Activated naive CD8-positive, alpha-beta T cell treated with anti-CD3 and anti-CD28 coated beads for 36 hours (primary cell): ENCODE results near the gene PPARA. TPM values are rescaled to one million over a fixed set of nuclear protein-coding genes. Genes with fewer than 3 reads are reported as not detected.

Source experiments
- DNase-seq: peaks from one replicate; pipeline ENCODE4 v3.0.0; 2021
- H3K27ac Mint-ChIP-seq: one replicate; pipeline ENCODE4 v1.8.0; 2022; ENCODE audit warnings: mild to moderate bottlenecking, moderate library complexity, mixed read lengths
- H3K27me3 Mint-ChIP-seq: one replicate; pipeline ENCODE4 v1.8.0; 2022; ENCODE audit warnings: mild to moderate bottlenecking, mixed read lengths
- H3K36me3 Mint-ChIP-seq: one replicate; pipeline ENCODE4 v1.8.0; 2021; ENCODE audit warnings: mild to moderate bottlenecking, mixed read lengths
- H3K4me1 Mint-ChIP-seq: one replicate; pipeline ENCODE4 v1.8.0; 2021; ENCODE audit warnings: mixed read lengths
- H3K4me3 Mint-ChIP-seq: one replicate; pipeline ENCODE4 v1.8.0; 2022; ENCODE audit warnings: mild to moderate bottlenecking, moderate library complexity, mixed read lengths
- H3K9me3 Mint-ChIP-seq: one replicate; pipeline ENCODE4 v1.8.0; 2022; ENCODE audit warnings: mixed read lengths
- total RNA-seq, 2 experiments: library from RNA; stranded (reverse); gene quantifications; one replicate each; pipeline ENCODE4 v1.2.3, GENCODE V29; 2021

Gene PPARA
- 1 to 10 TPM; 6.0 to 6.4 TPM for total RNA-seq

DNA sequence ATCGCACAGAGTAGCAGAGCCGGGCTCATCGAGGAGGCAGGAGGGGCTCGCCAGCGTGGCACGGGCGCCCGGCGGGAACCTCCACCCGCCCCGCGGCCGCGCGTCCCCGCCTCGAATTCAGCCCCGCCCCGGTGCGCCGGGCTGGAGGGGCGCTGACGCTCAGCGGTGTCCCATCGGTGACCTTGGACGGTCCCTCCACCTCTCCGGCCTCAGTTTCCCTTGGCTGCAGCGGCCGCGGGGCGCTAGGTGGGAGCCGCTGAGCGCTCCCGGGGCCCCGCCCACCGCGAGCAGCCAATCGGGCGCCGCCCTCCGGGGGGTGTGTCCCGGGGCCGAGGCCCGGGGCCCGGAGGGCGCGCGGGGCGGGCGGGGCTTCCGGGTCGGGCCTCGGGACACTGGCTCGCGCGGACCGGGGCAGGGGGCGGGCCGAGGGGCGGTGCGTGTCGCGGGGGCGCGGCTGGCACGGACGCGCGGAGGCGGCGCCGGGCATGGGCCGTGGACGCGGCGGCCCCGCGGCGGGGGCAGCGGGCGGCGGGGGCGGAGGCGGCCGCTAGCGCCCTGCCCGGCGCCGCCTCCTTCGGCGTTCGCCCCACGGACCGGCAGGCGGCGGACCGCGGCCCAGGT, at the start of gene PPARA:
TSS of gene PPARA (plus strand) at position 493 of the 621 bp plus-strand sequence. CDS start 47,858 bp downstream, outside the sequence.
- DNase-seq, result peak; percentile 90
- H3K36me3 Mint-ChIP-seq, result peaks cover 6% of the 10 kb centered on the region
- H3K4me3 Mint-ChIP-seq, result peak within 1 kb of the TSS; percentile 81
- peaks cover 9% of the 10 kb centered on the region for H3K27me3 Mint-ChIP-seq
- H3K4me1 Mint-ChIP-seq, result peaks cover 14% of the 10 kb centered on the region
- H3K9me3 Mint-ChIP-seq, result no peaks in the 10 kb centered on the region
- H3K27ac Mint-ChIP-seq, result peak within 1 kb of the TSS; percentile 29

DNA sequence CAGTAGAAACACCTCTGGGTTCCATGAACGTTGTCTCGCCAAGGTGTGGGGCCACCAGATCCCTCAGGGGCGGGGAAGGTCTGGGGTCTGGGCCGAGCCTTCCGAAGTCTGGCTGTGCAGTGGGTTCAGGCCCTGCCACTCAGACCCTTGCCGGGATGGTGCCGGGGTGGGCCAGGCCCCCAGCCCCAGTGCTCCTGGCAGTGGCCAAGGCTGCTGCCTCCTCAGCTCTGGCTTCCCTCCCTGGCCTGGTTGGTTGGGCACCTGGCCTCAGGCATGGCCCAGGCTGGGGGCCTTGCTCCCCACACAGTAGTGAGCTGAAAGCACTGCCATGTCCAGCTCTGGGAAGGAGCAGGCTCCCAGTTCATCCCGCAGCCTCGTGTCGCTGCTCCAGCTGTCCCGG, 48.2 kb upstream of the PPARA start:
- Mint-ChIP-seq H3K4me3 (no peak overlapping the region), H3K36me3 (no peaks in the 10 kb centered on the region), H3K9me3 (no peaks in the 10 kb centered on the region), H3K4me1 (no peaks in the 10 kb centered on the region), H3K27me3 (no peaks in the 10 kb centered on the region), H3K27ac (no peak overlapping the region)
- DNase-seq, result no peak

- H3K4me1 Mint-ChIP-seq, result no peaks in the 10 kb centered on the region
- no peaks in the 10 kb centered on the region for H3K9me3 Mint-ChIP-seq
- DNase-seq, result no peak
- no peak overlapping the region for H3K4me3 Mint-ChIP-seq
- no peaks in the 10 kb centered on the region for H3K27me3 Mint-ChIP-seq
- no peaks in the 10 kb centered on the region for H3K36me3 Mint-ChIP-seq
- H3K27ac Mint-ChIP-seq, result no peak overlapping the region
These were observed 47.6 kb upstream of the PPARA start for GRCh38 chr22:46102752-46103151.

DNA sequence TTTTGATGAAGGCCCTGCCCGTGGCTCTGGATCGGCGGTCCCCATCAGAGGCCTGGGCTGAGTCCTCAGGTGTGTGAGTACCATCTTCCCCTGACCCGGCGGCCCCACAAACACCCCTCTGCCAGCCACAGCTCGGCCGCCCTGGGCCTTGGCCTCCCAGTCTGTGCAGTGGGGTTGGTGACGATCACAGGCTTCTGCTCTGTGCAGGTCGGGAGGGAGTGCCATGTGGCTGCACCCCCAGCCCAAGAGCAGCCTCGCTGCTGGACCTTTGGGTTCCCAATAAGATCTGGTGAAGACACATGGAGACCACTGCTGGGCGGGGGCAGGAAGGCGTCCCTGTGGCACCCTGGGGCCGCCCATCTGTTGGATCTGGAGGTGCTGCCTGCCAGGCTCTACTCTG, 47.1 kb upstream of the PPARA start:
- no peak for DNase-seq

DNA sequence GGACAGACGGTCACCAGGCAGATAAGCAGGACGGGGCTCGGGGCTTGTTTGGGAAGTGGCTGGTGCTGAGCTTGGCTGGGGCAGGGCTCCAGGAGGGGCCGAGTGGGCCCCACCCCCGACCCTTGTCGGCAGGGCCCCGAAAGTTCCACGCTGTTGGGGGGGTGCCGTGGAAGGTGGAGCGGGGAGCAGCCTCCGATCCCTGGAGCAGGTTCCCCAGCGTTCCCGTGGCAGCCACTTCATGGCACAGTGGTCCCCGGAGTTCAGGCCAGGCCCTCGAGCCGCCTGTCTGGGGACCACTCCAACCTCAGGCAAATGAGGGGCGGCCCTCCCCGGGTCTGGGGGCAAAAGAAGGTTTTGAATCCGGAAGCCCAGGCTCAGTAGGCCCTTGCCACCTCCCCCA, 46.7 kb upstream of the PPARA start:
- Mint-ChIP-seq H3K27ac (no peak overlapping the region), H3K9me3 (no peaks in the 10 kb centered on the region), H3K36me3 (no peaks in the 10 kb centered on the region), H3K4me3 (no peak overlapping the region), H3K4me1 (no peaks in the 10 kb centered on the region), H3K27me3 (no peaks in the 10 kb centered on the region)
- DNase-seq, result no peak

More for the DNA sequence above, 47.1 kb upstream of the PPARA start:
- Mint-ChIP-seq H3K4me1 (no peaks in the 10 kb centered on the region), H3K27me3 (no peaks in the 10 kb centered on the region), H3K9me3 (no peaks in the 10 kb centered on the region), H3K36me3 (no peaks in the 10 kb centered on the region), H3K27ac (no peak overlapping the region), H3K4me3 (no peak overlapping the region)

GRCh38 chr22:46104170-46104880, 46.0 kb upstream of the PPARA start:
- H3K36me3 Mint-ChIP-seq, result no peaks in the 10 kb centered on the region
- H3K27ac Mint-ChIP-seq, result no peak overlapping the region
- H3K27me3 Mint-ChIP-seq, result no peaks in the 10 kb centered on the region
- H3K4me1 Mint-ChIP-seq, result no peaks in the 10 kb centered on the region
- no peak overlapping the region for H3K4me3 Mint-ChIP-seq
- no peak for DNase-seq
- H3K9me3 Mint-ChIP-seq, result no peaks in the 10 kb centered on the region

DNA sequence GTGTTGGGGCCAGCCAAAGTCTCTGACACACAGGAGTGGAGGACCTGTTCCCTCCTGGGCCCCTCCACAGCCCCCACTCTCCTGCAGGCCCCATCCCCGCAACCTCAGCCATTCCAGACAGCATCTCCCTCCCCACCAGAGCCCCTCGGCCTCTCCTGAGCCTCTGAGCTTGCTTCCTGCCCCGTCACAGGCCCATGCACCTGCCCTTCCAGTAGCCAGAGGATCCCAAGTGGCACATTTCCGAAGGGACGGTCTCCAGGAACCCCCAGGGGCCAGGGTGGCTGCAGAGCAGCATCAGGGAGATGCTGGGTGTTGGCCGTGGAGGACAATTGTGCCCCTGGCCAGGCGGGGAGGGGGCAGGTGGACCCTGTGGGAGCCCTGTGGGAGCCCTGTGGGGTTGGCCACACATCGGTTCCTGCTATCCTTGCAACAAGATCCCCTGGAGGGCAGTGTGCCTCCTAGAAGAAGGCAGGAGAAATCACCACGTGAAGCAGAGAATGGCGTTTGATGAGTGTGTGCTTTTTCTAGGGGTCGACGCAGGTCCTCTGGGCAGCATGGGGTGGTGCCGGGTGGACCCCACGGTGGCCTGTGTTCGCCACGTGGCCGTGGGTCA, 45.3 kb upstream of the PPARA start:
- H3K9me3 Mint-ChIP-seq, result no peaks in the 10 kb centered on the region
- H3K4me1 Mint-ChIP-seq, result no peaks in the 10 kb centered on the region
- DNase-seq, result no peak
- no peak overlapping the region for H3K27ac Mint-ChIP-seq
- H3K36me3 Mint-ChIP-seq, result no peaks in the 10 kb centered on the region
- H3K27me3 Mint-ChIP-seq, result no peaks in the 10 kb centered on the region
- H3K4me3 Mint-ChIP-seq, result no peak overlapping the region

DNA sequence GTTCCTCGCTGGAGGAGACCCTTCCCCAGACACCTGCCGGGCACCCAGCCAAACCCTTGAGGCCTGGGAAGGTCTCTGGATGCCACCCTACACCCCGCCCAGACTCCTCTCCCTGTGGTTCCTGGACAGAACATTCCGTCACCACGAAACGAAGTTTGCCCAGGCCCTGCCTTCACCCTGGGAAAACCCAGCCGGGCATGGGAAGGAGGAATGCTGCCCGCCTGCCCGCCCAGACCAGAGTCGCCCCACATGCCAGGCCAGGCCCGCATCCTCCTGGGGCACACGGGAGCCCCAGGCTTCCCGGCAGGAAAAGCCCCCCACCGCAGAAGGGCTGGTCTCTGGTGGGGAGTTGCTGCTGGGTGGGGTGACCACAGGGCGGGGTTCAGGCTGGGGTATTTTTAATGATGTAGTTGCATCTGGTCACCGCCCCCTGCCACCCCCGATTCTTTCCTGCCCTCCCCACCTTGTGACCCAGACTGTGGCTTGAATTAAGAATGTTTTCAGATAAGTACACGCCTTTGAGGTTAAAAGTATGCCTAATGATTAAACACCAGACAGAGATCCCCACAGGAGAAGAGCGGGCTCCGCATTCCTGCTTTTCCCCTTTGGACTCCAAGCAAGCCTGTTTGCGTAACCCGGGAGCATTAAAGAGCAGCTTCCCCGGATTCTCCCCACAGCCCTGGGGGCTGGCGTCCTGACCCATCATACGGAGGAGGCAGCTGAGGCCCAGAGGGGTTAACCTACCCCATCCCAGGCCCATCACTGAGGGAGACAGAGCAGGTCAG, 44.6 kb upstream of the PPARA start:
- Mint-ChIP-seq H3K4me1 (no peaks in the 10 kb centered on the region), H3K4me3 (no peak overlapping the region), H3K27me3 (no peaks in the 10 kb centered on the region), H3K9me3 (no peaks in the 10 kb centered on the region), H3K36me3 (no peaks in the 10 kb centered on the region), H3K27ac (no peak overlapping the region)
- no peak for DNase-seq

- H3K9me3 Mint-ChIP-seq, result no peaks in the 10 kb centered on the region
- no peak for DNase-seq
- H3K4me1 Mint-ChIP-seq, result no peaks in the 10 kb centered on the region
- H3K27me3 Mint-ChIP-seq, result no peaks in the 10 kb centered on the region
- H3K4me3 Mint-ChIP-seq, result no peak overlapping the region
- H3K36me3 Mint-ChIP-seq, result no peaks in the 10 kb centered on the region
- H3K27ac Mint-ChIP-seq, result no peak overlapping the region
These were observed 43.9 kb upstream of the PPARA start for GRCh38 chr22:46106279-46107022.

DNA sequence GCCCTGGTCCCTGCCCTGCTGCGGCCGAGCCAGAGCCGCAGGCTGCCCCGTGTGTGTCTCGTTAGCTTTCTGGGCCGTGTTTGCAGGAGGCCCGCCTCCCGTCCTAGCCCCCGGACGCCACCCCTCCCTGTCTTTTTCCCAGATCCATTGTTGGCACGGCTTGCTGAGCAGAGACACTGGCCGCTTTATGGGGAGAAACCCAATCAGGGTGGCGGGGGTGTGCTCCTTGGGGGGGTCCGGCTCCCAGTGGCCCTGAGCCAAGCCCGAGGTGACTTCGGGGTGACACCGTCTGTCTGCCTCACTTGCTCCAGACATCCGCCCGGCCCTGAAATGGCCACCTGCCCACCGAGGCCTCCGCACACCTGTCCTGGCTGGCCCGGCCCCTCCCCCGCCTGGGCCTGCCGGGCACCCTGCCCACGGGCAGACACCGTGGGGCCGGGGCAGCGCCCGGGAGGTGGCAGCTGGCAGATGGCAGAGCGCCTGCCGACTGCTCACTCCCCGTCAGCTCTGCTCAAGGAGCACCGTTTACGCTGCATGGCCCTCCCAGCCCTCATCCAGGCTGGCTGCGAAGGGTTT, 43.1 kb upstream of the PPARA start:
- no peaks in the 10 kb centered on the region for H3K4me1 Mint-ChIP-seq
- no peak for DNase-seq
- H3K9me3 Mint-ChIP-seq, result no peaks in the 10 kb centered on the region
- H3K27ac Mint-ChIP-seq, result no peak overlapping the region
- no peak overlapping the region for H3K4me3 Mint-ChIP-seq
- H3K27me3 Mint-ChIP-seq, result no peaks in the 10 kb centered on the region
- no peaks in the 10 kb centered on the region for H3K36me3 Mint-ChIP-seq

- no peak overlapping the region for H3K4me3 Mint-ChIP-seq
- no peaks in the 10 kb centered on the region for H3K9me3 Mint-ChIP-seq
- no peaks in the 10 kb centered on the region for H3K27me3 Mint-ChIP-seq
- no peak overlapping the region for H3K27ac Mint-ChIP-seq
- no peaks in the 10 kb centered on the region for H3K36me3 Mint-ChIP-seq
- no peaks in the 10 kb centered on the region for H3K4me1 Mint-ChIP-seq
- no peak for DNase-seq
These were observed 42.4 kb upstream of the PPARA start for GRCh38 chr22:46107753-46108563.

GRCh38 chr22:46108564-46109473, 41.5 kb upstream of the PPARA start:
- Mint-ChIP-seq H3K27ac (no peak overlapping the region), H3K4me3 (no peak overlapping the region), H3K4me1 (no peaks in the 10 kb centered on the region), H3K9me3 (no peaks in the 10 kb centered on the region), H3K36me3 (no peaks in the 10 kb centered on the region), H3K27me3 (no peaks in the 10 kb centered on the region)
- no peak for DNase-seq

GRCh38 chr22:46109474-46110003, 40.8 kb upstream of the PPARA start:
- Mint-ChIP-seq H3K27me3 (no peaks in the 10 kb centered on the region), H3K36me3 (no peaks in the 10 kb centered on the region), H3K4me3 (no peak overlapping the region), H3K9me3 (no peaks in the 10 kb centered on the region), H3K4me1 (no peaks in the 10 kb centered on the region), H3K27ac (no peak overlapping the region)
- DNase-seq, result no peak
